ENCODE measurements around the gene TRIM64C. TPM values are rescaled to one million over a fixed set of nuclear protein-coding genes. Genes with fewer than 3 reads are reported as not detected.
A peak's percentile ranks its signal among the peaks of the same experiment; 100 is the strongest.
"Not testable (repeated sequence)": the region's sequence is repeated elsewhere in the genome, so short reads cannot be mapped to it uniquely, and the experiment has no call there.

TRIM64C gene
- not detected for total RNA-seq
- long read RNA-seq: 0 reads

GRCh38 chr11:49059012-49059411, at the start of gene TRIM64C:
TSS of gene TRIM64C (minus strand) at chr11:49059112. CDS start at chr11:49059112, 0 bp downstream.
- ATAC-seq; DNase-seq (ENCODE audit: missing footprints); intact Hi-C loops (cut with DNase I): not testable (repeated sequence)

- ATAC-seq; intact Hi-C loops (cut with DNase I): not testable (repeated sequence)
- DNase-seq (ENCODE audit: missing footprints): peak; percentile 30
Measured at GRCh38 chr11:49102356-49102755, 43.4 kb upstream of the TRIM64C start.

GRCh38 chr11:49069897-49070296, 11.0 kb upstream of the TRIM64C start:
- DNase-seq (ENCODE audit: missing footprints): not testable (repeated sequence)

GRCh38 chr11:49049821-49050220, 9.1 kb downstream of the TRIM64C start:
- ATAC-seq; DNase-seq (ENCODE audit: missing footprints); intact Hi-C loops (cut with DNase I): not testable (repeated sequence)

More at GRCh38 chr11:49069897-49070296, 11.0 kb upstream of the TRIM64C start:
- intact Hi-C loops (cut with DNase I); ATAC-seq: not testable (repeated sequence)

- ATAC-seq; DNase-seq (ENCODE audit: missing footprints); intact Hi-C loops (cut with DNase I): not testable (repeated sequence)
Measured at GRCh38 chr11:49048229-49048628, 10.7 kb downstream of the TRIM64C start.

GRCh38 chr11:49028523-49028922, 30.4 kb downstream of the TRIM64C start, which contains the start of gene TRIM49B:
TSS of gene TRIM49B (plus strand) at chr11:49028823. CDS start at chr11:49031600, 2,777 bp downstream.
- DNase-seq (ENCODE audit: missing footprints); ATAC-seq; intact Hi-C loops (cut with DNase I): not testable (repeated sequence)

Other genes starting within 250 kb of the TRIM64C start
- gene TRIM51G, start 75.2 kb downstream of the TRIM64C start, total RNA-seq: not detected
- gene TRIM49B, start 30.3 kb downstream of the TRIM64C start, total RNA-seq: not detected
- gene FOLH1, start 149.5 kb upstream of the TRIM64C start, total RNA-seq: 0.35 TPM